GM12878 (cell line): ENCODE data around the gene TMEM97.

Experiments used
- BCL11A ChIP-seq: IDR thresholded peaks from 2 replicates; pipeline ENCODE4 v1.6.1; 2011; ENCODE audit warnings: low read depth, low read length
- BHLHE40 ChIP-seq, 2 experiments: fragments of 450-650 bp in 1 of 2; IDR thresholded peaks; 2 replicates each; pipeline ENCODE4 v1.6.1; 2011 to 2017; ENCODE audit warnings: low read depth in 2 of 2, borderline replicate concordance in 1 of 2, improper control_type of control experiment in 1 of 2, low read length in 1 of 2, mild to moderate bottlenecking in 1 of 2
- FOXM1 ChIP-seq: IDR thresholded peaks from 2 replicates; pipeline ENCODE4 v1.6.1; 2012; ENCODE audit warnings: low read depth, mild to moderate bottlenecking, inconsistent platforms, low read length, moderate library complexity
- GATAD2B ChIP-seq: fragments of 450-650 bp; conservative IDR thresholded peaks from 2 replicates; pipeline ENCODE4 v1.6.1; 2017; ENCODE audit warnings: low read depth, mild to moderate bottlenecking, moderate library complexity
- MXI1 ChIP-seq: fragments of 150-350 bp; IDR thresholded peaks from 2 replicates; pipeline ENCODE4 v1.6.1; 2011; ENCODE audit warnings: low read depth, mild to moderate bottlenecking, inconsistent platforms, low read length, improper control_type of control experiment
- POLR2AphosphoS5 ChIP-seq: IDR thresholded peaks from 2 replicates; pipeline ENCODE4 v1.6.1; 2011; ENCODE audit warnings: mild to moderate bottlenecking, low read length, inconsistent platforms
- RELA ChIP-seq: fragments of 450-650 bp; IDR thresholded peaks from 2 replicates; pipeline ENCODE4 v1.8.0; 2014; ENCODE audit warnings: borderline replicate concordance; ENCODE audit not compliant: partially characterized antibody
- SUZ12 ChIP-seq: fragments of 200-600 bp; sonication (generic); IDR thresholded peaks from one replicate; pipeline ENCODE4 v1.6.1; 2018; ENCODE audit warnings: antibody characterized with exemption, mild to moderate bottlenecking; ENCODE audit not compliant: unreplicated experiment
- TCF12 ChIP-seq: IDR thresholded peaks from 2 replicates; pipeline ENCODE4 v1.6.1; 2011; ENCODE audit warnings: low read depth, mild to moderate bottlenecking, low read length
- TF ChIP-seq, protein P1 (sequence below), 3 experiments: IDR thresholded peaks in 2 of 3; conservative IDR thresholded peaks in 1 of 3; 2 replicates each; pipeline ENCODE4 v1.5.1; 2011; ENCODE audit warnings: low read depth in 3 of 3, low read length in 3 of 3, mild to moderate bottlenecking in 3 of 3, control low read depth in 2 of 3, moderate library complexity in 2 of 3, inconsistent platforms in 1 of 3, mixed read lengths in 1 of 3; ENCODE audit not compliant: control insufficient read depth in 2 of 3, insufficient read depth in 1 of 3; ENCODE audit errors: extremely low read depth in 1 of 3

DNA sequence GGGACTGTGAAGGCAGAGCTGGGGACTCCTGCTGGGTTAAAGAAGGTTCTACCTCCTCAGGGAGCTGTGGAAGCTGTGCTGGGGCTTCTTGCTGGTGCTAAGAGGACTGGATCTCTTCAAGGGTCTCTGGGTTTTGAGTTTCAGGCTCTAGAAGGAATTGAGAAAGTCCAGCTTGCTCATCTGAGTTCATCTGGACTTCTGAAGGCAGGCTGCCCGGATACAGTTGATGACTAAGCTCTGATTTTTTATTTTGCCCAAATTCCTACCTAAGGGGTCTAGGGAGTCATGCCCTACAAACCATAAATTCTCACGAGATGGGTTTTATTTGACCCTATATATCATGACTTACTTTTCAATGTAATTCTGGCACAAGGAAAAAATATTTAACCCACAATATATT, 46.8 kb upstream of the TMEM97 start:
- TF ChIP-seq, protein P1, sequence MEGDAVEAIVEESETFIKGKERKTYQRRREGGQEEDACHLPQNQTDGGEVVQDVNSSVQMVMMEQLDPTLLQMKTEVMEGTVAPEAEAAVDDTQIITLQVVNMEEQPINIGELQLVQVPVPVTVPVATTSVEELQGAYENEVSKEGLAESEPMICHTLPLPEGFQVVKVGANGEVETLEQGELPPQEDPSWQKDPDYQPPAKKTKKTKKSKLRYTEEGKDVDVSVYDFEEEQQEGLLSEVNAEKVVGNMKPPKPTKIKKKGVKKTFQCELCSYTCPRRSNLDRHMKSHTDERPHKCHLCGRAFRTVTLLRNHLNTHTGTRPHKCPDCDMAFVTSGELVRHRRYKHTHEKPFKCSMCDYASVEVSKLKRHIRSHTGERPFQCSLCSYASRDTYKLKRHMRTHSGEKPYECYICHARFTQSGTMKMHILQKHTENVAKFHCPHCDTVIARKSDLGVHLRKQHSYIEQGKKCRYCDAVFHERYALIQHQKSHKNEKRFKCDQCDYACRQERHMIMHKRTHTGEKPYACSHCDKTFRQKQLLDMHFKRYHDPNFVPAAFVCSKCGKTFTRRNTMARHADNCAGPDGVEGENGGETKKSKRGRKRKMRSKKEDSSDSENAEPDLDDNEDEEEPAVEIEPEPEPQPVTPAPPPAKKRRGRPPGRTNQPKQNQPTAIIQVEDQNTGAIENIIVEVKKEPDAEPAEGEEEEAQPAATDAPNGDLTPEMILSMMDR (IDR thresholded peaks at IDR 0.05 in 2 of 3, conservative IDR thresholded peaks at IDR 0.05 in 1 of 3; ENCODE audit: control insufficient read depth in 2 of 3, extremely low read depth in 1 of 3, insufficient read depth in 1 of 3, low read depth in 3 of 3, low read length in 3 of 3), result no peak
- TF ChIP-seq POLR2AphosphoS5, result no peak
- no peak for TF ChIP-seq BCL11A
- TF ChIP-seq SUZ12, result no peak
- no peak for TF ChIP-seq GATAD2B
- TF ChIP-seq MXI1, result no peak
- no peak for TF ChIP-seq RELA
- TF ChIP-seq BHLHE40 (IDR thresholded peaks at IDR 0.05; ENCODE audit: borderline replicate concordance in 1 of 2, low read depth in 2 of 2, low read length in 1 of 2), result no peak
- no peak for TF ChIP-seq FOXM1
- TF ChIP-seq TCF12, result no peak
